GM12878 (cell line): ENCODE measurements around the gene PDE3B. TPM values are rescaled to one million over a fixed set of nuclear protein-coding genes. Genes with fewer than 3 reads are reported as not detected.

Experiments
- ATAC-seq: fragments of 200-7000 bp; cut with Tn5 transposase; 3 replicates; pipeline ENCODE4 v1.9.1; 2020; ENCODE audit warnings: mild to moderate bottlenecking, moderate library complexity
- BruUV-seq: library from RNA; stranded (reverse); fragments of 400-500 nt; replicated peaks from 2 replicates; lab custom pipeline; 2021; lab: Mats Ljungman, UMichigan
- CTCF ChIA-PET: fragments of 300-600 bp; sonication (Branson Sonifier 250); formaldehyde crosslinking; extraction: SDS; loops from one replicate; lab custom pipeline; 2021; ENCODE audit warnings: inconsistent platforms; lab: Yijun Ruan, JAX
- POLR2A ChIA-PET: fragments of 350-600 bp; formaldehyde crosslinking; extraction: SDS; loops from one replicate; lab custom pipeline; 2021; ENCODE audit warnings: inconsistent platforms; lab: Charles Lee
- RAD21 ChIA-PET: fragments of 300-600 bp; sonication (Branson Sonifier 250); formaldehyde crosslinking; loops from one replicate; lab custom pipeline; 2023; ENCODE audit warnings: antibody characterized with exemption; ENCODE audit not compliant: unreplicated experiment; lab: Charles Lee
- SMC1A ChIA-PET: fragments of 300-600 bp; sonication (Branson Sonifier 250); formaldehyde crosslinking; loops from one replicate; lab custom pipeline; 2023; ENCODE audit not compliant: unreplicated experiment, uncharacterized antibody; lab: Charles Lee
- DNase-seq: peaks from one replicate; pipeline ENCODE4 v3.0.0-alpha.2; 2011; ENCODE audit warnings: low read depth, low spot score
- FAIRE-seq: peaks from 3 replicates; lab custom pipeline; 2011; peaks lifted over from hg19 to GRCh38; lab: Jason Lieb, UNC
- H2AFZ ChIP-seq: 2 replicates; pipeline ENCODE4 v1.6.0; 2011; ENCODE audit warnings: low read depth, low read length, control low read depth; ENCODE audit not compliant: control insufficient read depth
- H3K27ac ChIP-seq: 2 replicates; pipeline ENCODE4 v1.5.1; 2011; ENCODE audit warnings: control low read depth; ENCODE audit not compliant: control insufficient read depth, insufficient read depth
- H3K27me3 ChIP-seq, 2 experiments: replicated peaks in 1 of 2; 2 replicates each; pipeline versions ENCODE4 v1.6.0 to v1.6.1; 2011; ENCODE audit warnings: low read length in 1 of 2; ENCODE audit not compliant: control insufficient read depth in 2 of 2, insufficient read depth in 2 of 2
- H3K36me3 ChIP-seq, 2 experiments: 2 replicates each; pipeline ENCODE4 v1.5.1; 2011; ENCODE audit warnings: low read length in 1 of 2; ENCODE audit not compliant: control insufficient read depth in 2 of 2, insufficient read depth in 2 of 2
- H3K4me1 ChIP-seq: 2 replicates; pipeline ENCODE4 v1.6.1; 2011; ENCODE audit warnings: mild to moderate bottlenecking, low read length, moderate library complexity, mixed read lengths; ENCODE audit not compliant: control insufficient read depth, insufficient read depth
- H3K4me2 ChIP-seq: 2 replicates; pipeline ENCODE4 v1.6.0; 2011; ENCODE audit warnings: control low read depth; ENCODE audit not compliant: control insufficient read depth, insufficient read depth
- H3K4me3 ChIP-seq: fragments of 200-600 bp; sonication (generic); 2 replicates; pipeline ENCODE4 v1.5.1; 2016
- H3K79me2 ChIP-seq: 2 replicates; pipeline ENCODE4 v1.6.0; 2011; ENCODE audit warnings: low read length; ENCODE audit not compliant: control insufficient read depth, insufficient read depth
- H3K9ac ChIP-seq: 2 replicates; pipeline ENCODE4 v1.8.0; 2011; ENCODE audit warnings: low read length, control low read depth, mixed read lengths; ENCODE audit not compliant: control insufficient read depth, insufficient read depth
- H3K9me3 ChIP-seq: replicated peaks from 3 replicates; pipeline ENCODE4 v1.5.1; 2011; ENCODE audit warnings: mild to moderate bottlenecking, low read length; ENCODE audit not compliant: control insufficient read depth, insufficient read depth
- H4K20me1 ChIP-seq: 2 replicates; pipeline ENCODE4 v1.6.0; 2011; ENCODE audit not compliant: control insufficient read depth, insufficient read depth
- BCL11A ChIP-seq: IDR thresholded peaks from 2 replicates; pipeline ENCODE4 v1.6.1; 2011; ENCODE audit warnings: low read depth, low read length
- BRCA1 ChIP-seq: IDR thresholded peaks from 2 replicates; pipeline ENCODE4 v1.6.1; 2011; ENCODE audit warnings: low read depth, low read length, improper control_type of control experiment
- CBX3 ChIP-seq: fragments of 200-600 bp; sonication (generic); IDR thresholded peaks from 2 replicates; pipeline ENCODE4 v1.6.1; 2016; ENCODE audit warnings: low read depth, borderline replicate concordance
- ELK1 ChIP-seq: IDR thresholded peaks from 2 replicates; pipeline ENCODE4 v1.6.1; 2012; ENCODE audit warnings: low read depth, low read length, improper control_type of control experiment
- FOXM1 ChIP-seq: IDR thresholded peaks from 2 replicates; pipeline ENCODE4 v1.6.1; 2012; ENCODE audit warnings: low read depth, mild to moderate bottlenecking, inconsistent platforms, low read length, moderate library complexity
- GABPA ChIP-seq: IDR thresholded peaks from 2 replicates; pipeline ENCODE4 v1.6.1; 2014; ENCODE audit warnings: antibody characterized with exemption, low read depth, mild to moderate bottlenecking, inconsistent platforms
- IRF5 ChIP-seq: fragments of 450-650 bp; IDR thresholded peaks from 2 replicates; pipeline ENCODE4 v1.6.1; 2017; ENCODE audit warnings: borderline replicate concordance
- PRDM15 ChIP-seq: fragments of 450-650 bp; formaldehyde crosslinking; IDR thresholded peaks from 2 replicates; pipeline ENCODE4 v1.4.0; 2020; ENCODE audit warnings: mild to moderate bottlenecking, moderate library complexity
- RB1 ChIP-seq: fragments of 450-650 bp; formaldehyde crosslinking; IDR thresholded peaks from 2 replicates; pipeline ENCODE4 v1.6.1; 2017; ENCODE audit warnings: mild to moderate bottlenecking, borderline replicate concordance
- SMAD5 ChIP-seq: IDR thresholded peaks from 2 replicates; pipeline ENCODE4 v1.6.1; 2016; ENCODE audit warnings: antibody characterized with exemption, low read depth
- TCF3 ChIP-seq: IDR thresholded peaks from 2 replicates; pipeline ENCODE4 v1.6.1; 2012; ENCODE audit warnings: low read depth, mild to moderate bottlenecking, low read length, borderline replicate concordance; ENCODE audit not compliant: insufficient read depth
- USF2 ChIP-seq: IDR thresholded peaks from 2 replicates; pipeline ENCODE4 v1.6.1; 2011; ENCODE audit warnings: low read depth, low read length, improper control_type of control experiment, borderline replicate concordance
- ZBTB4 ChIP-seq: fragments of 450-650 bp; formaldehyde crosslinking; IDR thresholded peaks from 2 replicates; pipeline ENCODE4 v1.4.0; 2022; ENCODE audit warnings: mild to moderate bottlenecking, moderate library complexity
- ZNF24 ChIP-seq: fragments of 450-650 bp; IDR thresholded peaks from 2 replicates; pipeline ENCODE4 v1.6.1; 2017; ENCODE audit warnings: antibody characterized with exemption, mild to moderate bottlenecking
- ZZZ3 ChIP-seq: IDR thresholded peaks from 2 replicates; pipeline ENCODE4 v1.6.1; 2011; ENCODE audit warnings: low read depth; ENCODE audit not compliant: control insufficient read depth, insufficient read length
- WGBS: methylation state at CpG from one replicate; pipeline ENCODE4 v1.1.6; 2016; ENCODE audit warnings: low lambda C conversion rate; ENCODE audit not compliant: insufficient replicate concordance, insufficient coverage; ENCODE audit errors: missing lambda C conversion rate; 5-methylcytosine and 5-hydroxymethylcytosine counted together
- in situ Hi-C: fragments of 300-500 bp; cut with MboI; formaldehyde crosslinking; loops from 9 replicates; pipeline ENCODE4 v1.14.3; 2018; ENCODE audit warnings: mixed read lengths
- intact Hi-C: fragments of 100-400 bp; cut with micrococcal nuclease; formaldehyde crosslinking; loops from one replicate; pipeline ENCODE4 v1.14.2; 2022; ENCODE audit not compliant: unreplicated experiment
- polyA plus RNA-seq, 11 experiments: library from polyadenylated mRNA; depleted of rRNA in 4 of 11; unstranded in 6 of 11; stranded (reverse) in 5 of 11; fragments of >200 nt; fragmentation: Nextera tagmentation in 4 of 11; fragmentation: Illumina TruSeq in 1 of 11; extraction: Ambion mirVana in 4 of 11; extraction: Trizol in 1 of 11; gene quantifications; 1 replicate in 1 of 11; 2 replicates in 10 of 11; pipeline versions ENCODE4 v1.2.1 to v1.2.3, GENCODE V29; 2011 to 2016; ENCODE audit warnings: inconsistent platforms in 2 of 11, missing spikeins in 2 of 11, low read depth in 1 of 11
- total RNA-seq, 4 experiments: library from RNA; depleted of rRNA in 3 of 4; stranded (reverse); fragments of >200 nt in 3 of 4; fragmentation: Illumina TruSeq in 1 of 4; extraction: Trizol in 1 of 4; gene quantifications; 2 replicates each; pipeline versions ENCODE4 v1.2.1 to v1.2.3, GENCODE V29; 2013 to 2021

The PDE3B gene
- total and polyA plus RNA-seq, 10 of the 15 experiments (the other 5 are each of a cell fraction or from before 2014, with no cell fraction given) = 0.04 to 3.1 (median 1.9) TPM

- FAIRE-seq = no peak
- no peak overlapping the region for H3K4me3 ChIP-seq
- 47% methylated on average over 1 of the region's 1 CpG for WGBS
- intact Hi-C loops = no loop called here
- no peak overlapping the region for H2AFZ ChIP-seq
- ATAC-seq = no peak
- no TSS peak for BruUV-seq
- ChIA-PET SMC1A (no interaction called here), CTCF (no interaction called here), RAD21 (no interaction called here), POLR2A (no interaction called here)
- no peak overlapping the region for H3K27ac ChIP-seq
- H3K4me1 ChIP-seq = no peaks in the 10 kb centered on the region
- no peak for DNase-seq
- no peaks in the 10 kb centered on the region for H3K36me3 ChIP-seq
- H3K27me3 ChIP-seq = no peaks in the 10 kb centered on the region
- no peaks in the 10 kb centered on the region for H3K79me2 ChIP-seq
- in situ Hi-C loops = no loop called here
- TF ChIP-seq FOXM1 = no peak
- TF ChIP-seq RB1 = no peak
- TF ChIP-seq GABPA = no peak
- TF ChIP-seq USF2 = no peak
- TF ChIP-seq PRDM15 (CRISPR knock-in tag) = no peak
- TF ChIP-seq ELK1 = no peak
- no peak for TF ChIP-seq SMAD5
- TF ChIP-seq ZNF24 = no peak
- TF ChIP-seq BRCA1 = no peak
- no peak for TF ChIP-seq BCL11A
- no peak for TF ChIP-seq CBX3
- no peak for TF ChIP-seq TCF3
- TF ChIP-seq ZBTB4 (CRISPR knock-in tag) = no peak
- TF ChIP-seq ZZZ3 = no peak
- no peak for TF ChIP-seq IRF5
- no peaks in the 10 kb centered on the region for H4K20me1 ChIP-seq
- H3K9ac ChIP-seq = no peak overlapping the region
- no peaks in the 10 kb centered on the region for H3K9me3 ChIP-seq
- H3K4me2 ChIP-seq = no peak overlapping the region
These were observed 60.1 kb downstream of the PDE3B start for GRCh38 chr11:14703731-14704130.
